Left ventricle myocardium inferior (tissue), 1 donor: ENCODE measurements around the gene U2SURP. TPM values are rescaled to one million over a fixed set of nuclear protein-coding genes. Genes with fewer than 3 reads are reported as not detected.

Experiments
- DNase-seq: peaks from one replicate; pipeline ENCODE4 v3.0.0-alpha.2; 2020
- H3K27ac ChIP-seq: fragments of 200-600 bp; replicated peaks from 2 replicates; pipeline ENCODE4 v1.8.0; 2021
- H3K27me3 ChIP-seq: fragments of 200-600 bp; 2 replicates; pipeline ENCODE4 v1.8.0; 2021; ENCODE audit warnings: low read depth
- H3K36me3 ChIP-seq: fragments of 200-600 bp; 2 replicates; pipeline ENCODE4 v1.8.0; 2021
- H3K4me1 ChIP-seq: fragments of 200-600 bp; 2 replicates; pipeline ENCODE4 v1.8.0; 2021
- H3K4me3 ChIP-seq: fragments of 200-600 bp; 2 replicates; pipeline ENCODE4 v1.8.0; 2021; ENCODE audit warnings: mild to moderate bottlenecking, moderate library complexity
- H3K9me3 ChIP-seq: fragments of 200-600 bp; replicated peaks from 2 replicates; pipeline ENCODE4 v1.8.0; 2021
- intact Hi-C: fragments of 100-400 bp; cut with micrococcal nuclease; formaldehyde crosslinking; loops from one replicate; pipeline ENCODE4 v1.11.0; 2022
- total RNA-seq: library from RNA; stranded (reverse); fragmentation: NEBNext Ultra II Directional; extraction: Animal tissue kit (Norgen Biotek cat#: 25700); gene quantifications from one replicate; pipeline ENCODE4 v1.2.1, GENCODE V29; 2021
- TF ChIP-seq, protein P1 (sequence below): fragments of 200-600 bp; IDR thresholded peaks from 2 replicates; pipeline ENCODE4 v1.8.0; 2021; ENCODE audit warnings: antibody characterized with exemption, mild to moderate bottlenecking, borderline replicate concordance
- donor health status: DM: no; HTN: yes; CAD: no; lungs with severe emphysema.

The U2SURP gene
- total RNA-seq, 1 donor from 2014 or later: 43.7 TPM

GRCh38 chr3:142997330-142997729 is 4.0 kb upstream of the U2SURP start:
- no peak for DNase-seq
- no peaks in the 10 kb centered on the region for H3K9me3 ChIP-seq
- peak overlapping the region; percentile 7 for H3K27ac ChIP-seq
- intact Hi-C loops: no loop called here
- peaks cover 45% of the 10 kb centered on the region for H3K4me1 ChIP-seq
- no peaks in the 10 kb centered on the region for H3K27me3 ChIP-seq
- H3K36me3 ChIP-seq: no peaks in the 10 kb centered on the region
- H3K4me3 ChIP-seq: no peak overlapping the region
- TF ChIP-seq, protein P1, sequence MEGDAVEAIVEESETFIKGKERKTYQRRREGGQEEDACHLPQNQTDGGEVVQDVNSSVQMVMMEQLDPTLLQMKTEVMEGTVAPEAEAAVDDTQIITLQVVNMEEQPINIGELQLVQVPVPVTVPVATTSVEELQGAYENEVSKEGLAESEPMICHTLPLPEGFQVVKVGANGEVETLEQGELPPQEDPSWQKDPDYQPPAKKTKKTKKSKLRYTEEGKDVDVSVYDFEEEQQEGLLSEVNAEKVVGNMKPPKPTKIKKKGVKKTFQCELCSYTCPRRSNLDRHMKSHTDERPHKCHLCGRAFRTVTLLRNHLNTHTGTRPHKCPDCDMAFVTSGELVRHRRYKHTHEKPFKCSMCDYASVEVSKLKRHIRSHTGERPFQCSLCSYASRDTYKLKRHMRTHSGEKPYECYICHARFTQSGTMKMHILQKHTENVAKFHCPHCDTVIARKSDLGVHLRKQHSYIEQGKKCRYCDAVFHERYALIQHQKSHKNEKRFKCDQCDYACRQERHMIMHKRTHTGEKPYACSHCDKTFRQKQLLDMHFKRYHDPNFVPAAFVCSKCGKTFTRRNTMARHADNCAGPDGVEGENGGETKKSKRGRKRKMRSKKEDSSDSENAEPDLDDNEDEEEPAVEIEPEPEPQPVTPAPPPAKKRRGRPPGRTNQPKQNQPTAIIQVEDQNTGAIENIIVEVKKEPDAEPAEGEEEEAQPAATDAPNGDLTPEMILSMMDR: no peak

GRCh38 chr3:142998439-142998838 is 2.9 kb upstream of the U2SURP start:
- TF ChIP-seq, protein P1: no peak
- H3K36me3 ChIP-seq: no peaks in the 10 kb centered on the region
- no peaks in the 10 kb centered on the region for H3K27me3 ChIP-seq
- intact Hi-C loops: no loop called here
- H3K4me3 ChIP-seq: no peak overlapping the region
- peaks cover 54% of the 10 kb centered on the region for H3K4me1 ChIP-seq
- no peak overlapping the region for H3K27ac ChIP-seq
- DNase-seq: no peak
- no peaks in the 10 kb centered on the region for H3K9me3 ChIP-seq

- H3K4me1 ChIP-seq: peaks cover 63% of the 10 kb centered on the region
- intact Hi-C loops: no loop called here
These were observed 1.5 kb upstream of the U2SURP start for GRCh38 chr3:142999881-143000280.

DNA sequence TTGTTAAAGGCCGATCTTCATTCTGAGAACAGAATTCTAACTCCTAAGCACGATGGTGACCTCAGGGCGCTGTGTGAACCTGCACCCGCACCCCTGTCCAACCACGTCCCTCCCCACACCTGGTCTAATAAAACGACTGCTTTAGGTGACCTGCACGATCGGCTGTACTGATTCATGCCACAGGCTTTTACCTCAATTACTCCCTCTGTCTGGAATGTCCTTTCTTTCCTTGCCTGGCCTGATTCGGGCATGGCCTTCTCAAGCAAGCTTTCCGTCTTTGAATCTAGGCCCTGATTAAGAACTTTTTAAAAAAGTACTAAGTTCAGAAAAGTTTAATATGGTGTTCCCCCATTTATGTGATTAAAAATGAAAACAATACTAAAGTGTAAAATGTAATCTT is 842 bp upstream of the U2SURP start:
- Histone ChIP-seq H3K4me3 (peak overlapping the region; percentile 97), H3K4me1 (peaks cover 70% of the 10 kb centered on the region), H3K27me3 (no peaks in the 10 kb centered on the region), H3K27ac (peak overlapping the region; percentile 93), H3K36me3 (no peaks in the 10 kb centered on the region), H3K9me3 (no peaks in the 10 kb centered on the region)
- DNase-seq: no peak
- TF ChIP-seq, protein P1: no peak
- intact Hi-C loops: no loop called here

More at GRCh38 chr3:142999881-143000280, 1.5 kb upstream of the U2SURP start:
- Histone ChIP-seq H3K27ac (peak overlapping the region; percentile 93), H3K36me3 (no peaks in the 10 kb centered on the region), H3K9me3 (no peaks in the 10 kb centered on the region), H3K4me3 (peak overlapping the region; percentile 97), H3K27me3 (no peaks in the 10 kb centered on the region)
- TF ChIP-seq, protein P1: no peak
- no peak for DNase-seq

GRCh38 chr3:143001034-143001368 is 369 bp upstream of the U2SURP start:
- Histone ChIP-seq H3K27me3 (no peaks in the 10 kb centered on the region), H3K4me1 (peaks cover 75% of the 10 kb centered on the region), H3K9me3 (no peaks in the 10 kb centered on the region), H3K4me3 (peak overlapping the region; percentile 97), H3K27ac (peak overlapping the region; percentile 93), H3K36me3 (no peaks in the 10 kb centered on the region)
- DNase-seq: peak; percentile 63
- intact Hi-C loops: no loop called here
- TF ChIP-seq, protein P1: no peak
